K562 (cell line): ENCODE data around the gene MRM3. TPM values are rescaled to one million over a fixed set of nuclear protein-coding genes. Genes with fewer than 3 reads are reported as not detected.
"Not testable (repeated sequence)": the region's sequence is repeated elsewhere in the genome, so short reads cannot be mapped to it uniquely, and the experiment has no call there.

Source experiments
- ATAC-seq: fragments of 200-7000 bp; cut with Tn5 transposase; 3 replicates; pipeline ENCODE4 v1.9.1; 2020; ENCODE audit warnings: moderate library complexity
- BruUV-seq: library from RNA; stranded (reverse); fragments of 400-500 nt; replicated peaks from 2 replicates; lab custom pipeline; 2021; lab: Mats Ljungman, UMichigan
- CTCF ChIA-PET: fragments of 300-600 bp; formaldehyde crosslinking; extraction: SDS; loops from one replicate; lab custom pipeline; 2021; ENCODE audit warnings: low intra/inter-chr PET ratio; lab: Yijun Ruan, JAX
- POLR2A ChIA-PET: fragments of 300-600, 350-650 bp; sonication (Branson Sonifier 250); formaldehyde crosslinking; extraction: SDS; loops from one replicate; lab custom pipeline; 2021; ENCODE audit warnings: antibody characterized with exemption, inconsistent platforms; lab: Yijun Ruan, JAX
- DNase-seq, 4 experiments: peaks; one replicate each; pipeline versions ENCODE4 v3.0.0 to v3.0.0-alpha.2; 2011 to 2018; ENCODE audit warnings: low spot score in 3 of 4, mixed read lengths in 3 of 4; ENCODE audit errors: extremely low read depth in 1 of 4
- FAIRE-seq: peaks from 2 replicates; lab custom pipeline; 2011; peaks lifted over from hg19 to GRCh38; lab: Jason Lieb, UNC
- H2AFZ ChIP-seq: 2 replicates; pipeline ENCODE4 v1.6.0; 2011; ENCODE audit warnings: low read depth, low read length, control low read depth, inconsistent platforms
- H3K27ac ChIP-seq: fragments of 200-600 bp; 3 replicates; pipeline ENCODE4 v1.8.0; 2011; ENCODE audit warnings: low read depth, mild to moderate bottlenecking, control low read depth, inconsistent platforms, low read length, moderate library complexity, mixed read lengths; ENCODE audit errors: extremely low read depth
- H3K27me3 ChIP-seq, 2 experiments: fragments of 300-600 bp in 1 of 2; 2 replicates in 1 of 2; 3 replicates in 1 of 2; pipeline versions ENCODE4 v1.6.0 to v1.8.0; 2011; ENCODE audit warnings: inconsistent platforms in 2 of 2, low read length in 2 of 2, mild to moderate bottlenecking in 1 of 2, mixed read lengths in 1 of 2, moderate library complexity in 1 of 2; ENCODE audit not compliant: control insufficient read depth in 2 of 2, insufficient read depth in 2 of 2
- H3K36me3 ChIP-seq: fragments of 300-600 bp; 3 replicates; pipeline ENCODE4 v1.8.0; 2011; ENCODE audit warnings: mild to moderate bottlenecking, low read length, inconsistent platforms; ENCODE audit not compliant: control insufficient read depth, insufficient read depth
- H3K4me1 ChIP-seq, 2 experiments: fragments of 200-600 bp in 1 of 2; replicated peaks in 1 of 2; 2 replicates in 1 of 2; 3 replicates in 1 of 2; pipeline versions ENCODE4 v1.5.1 to v1.8.0; 2011; ENCODE audit warnings: inconsistent platforms in 2 of 2, low read length in 2 of 2, mild to moderate bottlenecking in 1 of 2, mixed read lengths in 1 of 2, moderate library complexity in 1 of 2; ENCODE audit not compliant: control insufficient read depth in 2 of 2, insufficient read depth in 2 of 2
- H3K4me2 ChIP-seq: 2 replicates; pipeline ENCODE4 v1.6.1; 2011; ENCODE audit warnings: low read length, control low read depth, inconsistent platforms, mixed read lengths; ENCODE audit not compliant: insufficient read depth
- H3K4me3 ChIP-seq: fragments of 200-600 bp; sonication (generic), shearing (Covaris generic); 2 replicates; pipeline ENCODE4 v1.5.1; 2016; ENCODE audit warnings: control low read depth, inconsistent platforms
- H3K79me2 ChIP-seq: fragments of 200-600 bp; 3 replicates; pipeline ENCODE4 v1.8.0; 2011; ENCODE audit warnings: low read length, inconsistent platforms; ENCODE audit not compliant: control insufficient read depth, insufficient read depth
- H3K9ac ChIP-seq, 2 experiments: 2 replicates each; pipeline versions ENCODE4 v1.6.0 to v1.6.1; 2011; ENCODE audit warnings: low read depth in 2 of 2, low read length in 2 of 2, control low read depth in 1 of 2, inconsistent platforms in 1 of 2, mild to moderate bottlenecking in 1 of 2, mixed read lengths in 1 of 2; ENCODE audit not compliant: insufficient read depth in 1 of 2
- H3K9me1 ChIP-seq: one replicate; pipeline ENCODE4 v1.6.0; 2011; ENCODE audit warnings: inconsistent platforms, mild to moderate bottlenecking, low read length, moderate library complexity; ENCODE audit not compliant: control insufficient read depth, insufficient read depth
- H3K9me3 ChIP-seq: replicated peaks from 2 replicates; pipeline ENCODE4 v1.5.1; 2011; ENCODE audit warnings: low read depth, low read length, inconsistent platforms; ENCODE audit not compliant: control insufficient read depth, insufficient read depth
- H4K20me1 ChIP-seq: replicated peaks from 2 replicates; pipeline ENCODE4 v1.6.1; 2011; ENCODE audit warnings: low read length, inconsistent platforms, mixed read lengths; ENCODE audit not compliant: control insufficient read depth, insufficient read depth
- CREM ChIP-seq: IDR thresholded peaks from 2 replicates; pipeline ENCODE4 v1.6.1; 2014; ENCODE audit warnings: antibody characterized with exemption, low read depth
- HNRNPUL1 ChIP-seq: fragments of 200-400 bp; formaldehyde crosslinking; IDR thresholded peaks from 2 replicates; pipeline ENCODE4 v1.6.1; 2017; ENCODE audit warnings: low read length
- MBD2 ChIP-seq: sonication (generic); IDR thresholded peaks from 2 replicates; pipeline ENCODE4 v1.6.1; 2016; ENCODE audit warnings: low read depth, borderline replicate concordance
- MIER1 ChIP-seq: fragments of 450-650 bp; IDR thresholded peaks from 2 replicates; pipeline ENCODE4 v1.6.1; 2016; ENCODE audit warnings: antibody characterized with exemption, mild to moderate bottlenecking, low read depth
- PCBP2 ChIP-seq: fragments of 200-400 bp; formaldehyde crosslinking; IDR thresholded peaks from 2 replicates; pipeline ENCODE4 v1.6.1; 2018; ENCODE audit warnings: low read length, low read depth, mild to moderate bottlenecking, moderate library complexity; ENCODE audit not compliant: poor library complexity, severe bottlenecking
- SAFB ChIP-seq: fragments of 200-400 bp; formaldehyde crosslinking; IDR thresholded peaks from 2 replicates; pipeline ENCODE4 v1.6.1; 2017; ENCODE audit warnings: low read depth, low read length, borderline replicate concordance
- SETDB1 ChIP-seq: IDR thresholded peaks from one replicate; pipeline ENCODE4 v1.6.1; 2012; ENCODE audit warnings: low read length, control low read depth, inconsistent platforms
- ZFP1 ChIP-seq: fragments of 450-650 bp; formaldehyde crosslinking; IDR thresholded peaks from 2 replicates; pipeline ENCODE4 v1.4.0; 2020; ENCODE audit warnings: mild to moderate bottlenecking, mixed read lengths
- ZNF274 ChIP-seq: IDR thresholded peaks from 2 replicates; pipeline ENCODE4 v1.6.1; 2011; ENCODE audit warnings: low read depth, mild to moderate bottlenecking, low read length, moderate library complexity, borderline replicate concordance
- WGBS: fragments of 100-300 bp; shearing (Covaris generic); methylation state at CpG from one replicate; pipeline ENCODE4 v1.1.6; 2016; ENCODE audit warnings: low coverage, mixed read lengths; ENCODE audit not compliant: insufficient coverage; ENCODE audit errors: missing lambda C conversion rate; 5-methylcytosine and 5-hydroxymethylcytosine counted together
- in situ Hi-C: fragments of 300-500 bp; cut with MboI; formaldehyde crosslinking; loops from 4 replicates; pipeline ENCODE4 v1.15.0; 2018; ENCODE audit warnings: inconsistent platforms, mixed read lengths
- intact Hi-C: fragments of 100-400 bp; cut with micrococcal nuclease; formaldehyde crosslinking; loops from 2 replicates; pipeline ENCODE4 v1.14.2; 2022
- polyA plus RNA-seq, 8 experiments: library from polyadenylated mRNA; depleted of rRNA in 4 of 8; stranded (reverse) in 5 of 8; unstranded in 3 of 8; fragments of >200 nt; fragmentation: Nextera tagmentation in 2 of 8; fragmentation: Illumina TruSeq in 1 of 8; extraction: Ambion mirVana in 2 of 8; extraction: Trizol in 1 of 8; gene quantifications; 2 replicates each; pipeline versions ENCODE4 v1.2.1 to v1.2.3, GENCODE V29; 2011 to 2014; ENCODE audit warnings: inconsistent platforms in 1 of 8, missing spikeins in 1 of 8
- total RNA-seq, 7 experiments: library from RNA; depleted of rRNA in 6 of 7; stranded (reverse); fragments of >200 nt in 6 of 7; fragmentation: Illumina TruSeq in 2 of 7; extraction: Trizol in 2 of 7; gene quantifications; 2 replicates each; pipeline versions ENCODE4 v1.2.1 to v1.2.3, GENCODE V29; 2011 to 2021; ENCODE audit warnings: low replicate concordance in 1 of 7
- TF ChIP-seq, protein P1 (sequence below), 2 experiments: fragments of 450-650 bp; conservative IDR thresholded peaks; 2 replicates each; pipeline ENCODE4 v1.6.1; 2017; ENCODE audit warnings: mild to moderate bottlenecking in 2 of 2, moderate library complexity in 2 of 2
- TF ChIP-seq, protein P2 (sequence below), 2 experiments: fragments of 450-650 bp in 1 of 2; sonication (generic) in 1 of 2; formaldehyde crosslinking; conservative IDR thresholded peaks; 2 replicates each; pipeline versions ENCODE4 v1.4.0 to v1.8.1; 2020 to 2022; ENCODE audit warnings: mild to moderate bottlenecking in 1 of 2, missing genetic modification reagents in 1 of 2

The MRM3 gene
- total and polyA plus RNA-seq, 9 of the 15 experiments (the other 6 are each of a cell fraction or from before 2014, with no cell fraction given): 2.4 to 24.8 (median 18.3) TPM

DNA sequence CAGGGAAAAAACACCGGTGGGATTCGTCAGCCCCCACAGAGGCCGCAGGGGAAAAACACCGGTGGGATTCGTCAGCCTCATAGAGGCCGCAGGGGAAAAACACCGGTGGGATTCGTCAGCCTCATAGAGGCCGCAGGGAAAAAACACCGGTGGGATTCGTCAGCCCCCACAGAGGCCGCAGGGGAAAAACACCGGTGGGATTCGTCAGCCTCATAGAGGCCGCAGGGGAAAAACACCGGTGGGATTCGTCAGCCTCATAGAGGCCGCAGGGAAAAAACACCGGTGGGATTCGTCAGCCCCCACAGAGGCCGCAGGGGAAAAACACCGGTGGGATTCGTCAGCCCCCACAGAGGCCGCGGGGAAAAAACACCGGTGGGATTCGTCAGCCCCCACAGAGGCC lies 53.6 kb downstream of the MRM3 start:
- H3K9me1 ChIP-seq, intact Hi-C loops, H3K4me2 ChIP-seq, FAIRE-seq, H3K4me1 ChIP-seq, H3K79me2 ChIP-seq, POLR2A ChIA-PET, H3K4me3 ChIP-seq, H3K9me3 ChIP-seq, H3K27ac ChIP-seq, H3K36me3 ChIP-seq, BruUV-seq, H4K20me1 ChIP-seq, CTCF ChIA-PET, DNase-seq, H2AFZ ChIP-seq, H3K9ac ChIP-seq, ATAC-seq, in situ Hi-C loops: not testable (repeated sequence)
- 0% methylated on average over 1 of the region's 27 CpGs for WGBS
- H3K27me3 ChIP-seq: peaks cover 16 to 49% of the 10 kb centered on the region in 2 experiments
- peak; percentile 57; the same call in 1 of the 2 replicates for TF ChIP-seq SAFB
- TF ChIP-seq, all 486 proteins: peak for 1; not testable (repeated sequence) for 485

DNA sequence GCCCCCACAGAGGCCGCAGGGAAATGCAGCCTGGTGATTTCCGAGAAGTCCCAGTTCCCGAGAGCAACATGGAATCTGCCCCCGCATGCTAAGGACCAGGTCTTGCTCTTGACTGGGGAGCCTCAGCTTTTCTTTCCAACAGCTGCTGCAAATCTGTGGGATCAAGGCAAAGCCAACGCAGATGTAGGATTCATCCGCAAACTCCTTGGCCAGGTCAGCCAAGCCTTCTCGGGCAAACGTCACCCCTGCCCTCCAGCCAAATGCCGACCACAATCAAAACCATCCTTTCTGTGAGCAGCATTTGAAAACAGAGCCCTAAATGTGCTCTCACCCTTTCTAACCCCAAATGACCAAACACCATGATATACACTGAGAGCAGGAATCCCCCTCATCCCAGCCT lies 54.0 kb downstream of the MRM3 start:
- TF ChIP-seq MBD2: no peak
- no peak for TF ChIP-seq CREM
- TF ChIP-seq HNRNPUL1: no peak
- TF ChIP-seq PCBP2: no peak
- TF ChIP-seq, protein P1, sequence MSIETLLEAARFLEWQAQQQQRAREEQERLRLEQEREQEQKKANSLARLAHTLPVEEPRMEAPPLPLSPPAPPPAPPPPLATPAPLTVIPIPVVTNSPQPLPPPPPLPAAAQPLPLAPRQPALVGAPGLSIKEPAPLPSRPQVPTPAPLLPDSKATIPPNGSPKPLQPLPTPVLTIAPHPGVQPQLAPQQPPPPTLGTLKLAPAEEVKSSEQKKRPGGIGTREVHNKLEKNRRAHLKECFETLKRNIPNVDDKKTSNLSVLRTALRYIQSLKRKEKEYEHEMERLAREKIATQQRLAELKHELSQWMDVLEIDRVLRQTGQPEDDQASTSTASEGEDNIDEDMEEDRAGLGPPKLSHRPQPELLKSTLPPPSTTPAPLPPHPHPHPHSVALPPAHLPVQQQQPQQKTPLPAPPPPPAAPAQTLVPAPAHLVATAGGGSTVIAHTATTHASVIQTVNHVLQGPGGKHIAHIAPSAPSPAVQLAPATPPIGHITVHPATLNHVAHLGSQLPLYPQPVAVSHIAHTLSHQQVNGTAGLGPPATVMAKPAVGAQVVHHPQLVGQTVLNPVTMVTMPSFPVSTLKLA (conservative IDR thresholded peaks at IDR 0.05): no peak
- no peak for TF ChIP-seq ZFP1
- TF ChIP-seq MIER1: no peak
- TF ChIP-seq, protein P2, sequence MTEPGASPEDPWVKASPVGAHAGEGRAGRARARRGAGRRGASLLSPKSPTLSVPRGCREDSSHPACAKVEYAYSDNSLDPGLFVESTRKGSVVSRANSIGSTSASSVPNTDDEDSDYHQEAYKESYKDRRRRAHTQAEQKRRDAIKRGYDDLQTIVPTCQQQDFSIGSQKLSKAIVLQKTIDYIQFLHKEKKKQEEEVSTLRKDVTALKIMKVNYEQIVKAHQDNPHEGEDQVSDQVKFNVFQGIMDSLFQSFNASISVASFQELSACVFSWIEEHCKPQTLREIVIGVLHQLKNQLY (CRISPR knock-in tag; conservative IDR thresholded peaks at IDR 0.05): no peak
- TF ChIP-seq ZNF274: no peak
- TF ChIP-seq SETDB1: no peak
- Histone ChIP-seq H3K9me1 (no peaks in the 10 kb centered on the region), H3K4me2 (no peak overlapping the region), H3K4me1 (no peaks in the 10 kb centered on the region), H3K36me3 (no peaks in the 10 kb centered on the region), H3K9ac (no peak overlapping the region), H2AFZ (no peak overlapping the region), H3K27me3 (peaks cover 16 to 53% of the 10 kb centered on the region in 2 experiments), H3K27ac (no peak overlapping the region), H4K20me1 (no peaks in the 10 kb centered on the region), H3K79me2 (no peaks in the 10 kb centered on the region), H3K9me3 (no peaks in the 10 kb centered on the region), H3K4me3 (no peak overlapping the region)
- DNase-seq (no peak), FAIRE-seq (no peak), ATAC-seq (no peak)
- BruUV-seq: no TSS peak
- CTCF ChIA-PET: no interaction called here
- POLR2A ChIA-PET: no interaction called here
- in situ Hi-C loops: no loop called here
- WGBS: 14% methylated on average over 9 of the region's 9 CpGs
- intact Hi-C loops: no loop called here
